AG04449 (cell line): Measurements from ENCODE around the gene SLC22A13.

Source experiments
- CTCF ChIA-PET: fragments of 350-600 bp; formaldehyde crosslinking; extraction: SDS; loops from one replicate; lab custom pipeline; 2021; ENCODE audit warnings: antibody characterized with exemption; lab: Yijun Ruan, JAX
- POLR2A ChIA-PET: fragments of 400-600, 350-600 bp; formaldehyde crosslinking; extraction: SDS; loops from one replicate; lab custom pipeline; 2020; ENCODE audit warnings: antibody characterized with exemption, inconsistent platforms; lab: Yijun Ruan, JAX
- DNase-seq: peaks from one replicate; pipeline ENCODE4 v3.0.0-alpha.2; 2010; ENCODE audit warnings: low read depth, low spot score
- H3K4me3 ChIP-seq: 2 replicates; pipeline ENCODE4 v1.5.1; 2011; ENCODE audit warnings: low read depth, mild to moderate bottlenecking, control low read depth, low read length
- TF ChIP-seq, protein P1 (sequence below): IDR thresholded peaks from one replicate; pipeline ENCODE4 v1.5.1; 2011; ENCODE audit warnings: mild to moderate bottlenecking, moderate library complexity, low read length, control low read depth, inconsistent platforms; ENCODE audit not compliant: insufficient read depth; ENCODE audit errors: missing control alignments

Gene SLC22A13

DNA sequence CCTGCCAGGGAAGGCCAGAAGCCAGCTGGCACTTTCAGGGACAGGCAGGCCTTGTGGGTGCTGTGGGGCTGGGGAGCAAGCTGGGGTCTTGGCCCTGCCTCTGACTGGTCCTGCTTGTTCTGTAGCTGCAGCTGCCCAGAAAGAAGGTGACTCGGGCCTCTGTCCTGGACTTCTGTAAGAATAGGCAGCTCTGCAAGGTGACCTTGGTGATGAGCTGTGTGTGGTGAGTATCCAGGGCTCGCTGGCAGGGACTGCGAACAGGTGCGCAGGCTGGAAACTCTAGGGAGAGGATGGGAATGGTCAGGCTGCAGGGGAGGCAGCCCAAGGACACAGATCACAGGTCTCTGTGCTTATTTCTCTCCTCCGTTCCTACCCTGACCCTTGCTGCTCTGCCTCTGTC is 47.7 kb downstream of the SLC22A13 start:
- POLR2A ChIA-PET = no interaction called here

DNA sequence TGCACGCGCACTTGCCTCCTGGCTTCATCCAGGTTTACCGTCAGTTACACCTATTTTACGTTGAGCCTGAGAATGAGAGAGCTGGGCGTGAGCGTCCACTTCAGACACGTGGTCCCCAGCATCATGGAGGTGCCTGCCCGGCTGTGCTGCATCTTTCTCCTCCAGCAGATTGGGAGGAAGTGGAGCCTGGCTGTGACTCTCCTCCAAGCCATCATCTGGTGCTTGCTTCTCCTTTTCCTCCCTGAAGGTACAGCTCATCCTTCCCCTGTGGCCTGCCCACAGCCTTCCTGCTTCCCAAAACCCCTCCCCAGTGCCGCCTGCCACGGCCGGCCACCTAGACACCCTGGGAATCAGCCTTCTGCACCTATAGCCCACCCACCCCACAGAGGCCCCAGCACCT is 48.1 kb downstream of the SLC22A13 start:
- ChIA-PET CTCF (no interaction called here), POLR2A (no interaction called here)
- TF ChIP-seq, protein P1, sequence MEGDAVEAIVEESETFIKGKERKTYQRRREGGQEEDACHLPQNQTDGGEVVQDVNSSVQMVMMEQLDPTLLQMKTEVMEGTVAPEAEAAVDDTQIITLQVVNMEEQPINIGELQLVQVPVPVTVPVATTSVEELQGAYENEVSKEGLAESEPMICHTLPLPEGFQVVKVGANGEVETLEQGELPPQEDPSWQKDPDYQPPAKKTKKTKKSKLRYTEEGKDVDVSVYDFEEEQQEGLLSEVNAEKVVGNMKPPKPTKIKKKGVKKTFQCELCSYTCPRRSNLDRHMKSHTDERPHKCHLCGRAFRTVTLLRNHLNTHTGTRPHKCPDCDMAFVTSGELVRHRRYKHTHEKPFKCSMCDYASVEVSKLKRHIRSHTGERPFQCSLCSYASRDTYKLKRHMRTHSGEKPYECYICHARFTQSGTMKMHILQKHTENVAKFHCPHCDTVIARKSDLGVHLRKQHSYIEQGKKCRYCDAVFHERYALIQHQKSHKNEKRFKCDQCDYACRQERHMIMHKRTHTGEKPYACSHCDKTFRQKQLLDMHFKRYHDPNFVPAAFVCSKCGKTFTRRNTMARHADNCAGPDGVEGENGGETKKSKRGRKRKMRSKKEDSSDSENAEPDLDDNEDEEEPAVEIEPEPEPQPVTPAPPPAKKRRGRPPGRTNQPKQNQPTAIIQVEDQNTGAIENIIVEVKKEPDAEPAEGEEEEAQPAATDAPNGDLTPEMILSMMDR = no peak
- DNase-seq = no peak
- H3K4me3 ChIP-seq = no peak overlapping the region

More for the DNA sequence above, 47.7 kb downstream of the SLC22A13 start:
- CTCF ChIA-PET = interaction anchor here (1.6 kb wide), 1 partner anchor 15 kb away, joined by 5 read pairs; no protein-coding TSS in a partner anchor
- H3K4me3 ChIP-seq = no peak overlapping the region
- TF ChIP-seq, protein P1 = no peak
- no peak for DNase-seq

DNA sequence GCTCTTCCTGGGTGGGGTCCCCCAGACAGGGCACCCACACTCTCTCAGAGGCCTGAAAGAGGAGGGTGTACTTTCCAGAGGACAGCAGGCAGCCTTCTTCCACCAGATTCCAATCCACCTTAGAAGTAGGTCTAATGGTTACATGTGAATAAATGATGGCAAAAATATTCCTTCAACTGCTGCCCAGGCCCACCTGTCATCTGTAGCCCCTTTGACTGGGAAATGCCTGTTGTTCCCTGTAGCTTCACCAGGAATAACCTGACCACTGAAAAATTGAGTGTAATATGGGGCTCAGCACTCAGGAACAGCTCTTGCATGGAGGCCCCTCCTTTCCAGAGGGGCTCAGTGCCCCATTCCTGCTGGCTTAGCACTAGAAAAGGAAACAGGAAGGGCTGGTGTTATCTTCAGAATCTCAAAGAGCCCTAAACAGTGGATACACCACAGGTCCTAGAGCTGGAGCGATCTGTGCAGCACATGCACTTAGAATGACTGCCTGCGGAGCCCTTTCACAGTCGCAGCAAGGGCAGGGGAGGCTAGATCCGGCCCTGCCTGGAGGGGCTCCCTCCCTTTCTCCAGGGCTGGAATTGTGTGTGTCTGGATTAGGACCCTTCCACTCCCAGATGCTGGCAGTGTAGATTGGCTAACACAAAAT is 48.6 kb downstream of the SLC22A13 start:
- no peak for DNase-seq
- TF ChIP-seq, protein P1 = no peak
- no peak overlapping the region for H3K4me3 ChIP-seq
- ChIA-PET POLR2A (no interaction called here), CTCF (interaction anchor here (1.4 kb wide), 1 partner anchor 15 kb away, joined by 3 read pairs; no protein-coding TSS in a partner anchor)

DNA sequence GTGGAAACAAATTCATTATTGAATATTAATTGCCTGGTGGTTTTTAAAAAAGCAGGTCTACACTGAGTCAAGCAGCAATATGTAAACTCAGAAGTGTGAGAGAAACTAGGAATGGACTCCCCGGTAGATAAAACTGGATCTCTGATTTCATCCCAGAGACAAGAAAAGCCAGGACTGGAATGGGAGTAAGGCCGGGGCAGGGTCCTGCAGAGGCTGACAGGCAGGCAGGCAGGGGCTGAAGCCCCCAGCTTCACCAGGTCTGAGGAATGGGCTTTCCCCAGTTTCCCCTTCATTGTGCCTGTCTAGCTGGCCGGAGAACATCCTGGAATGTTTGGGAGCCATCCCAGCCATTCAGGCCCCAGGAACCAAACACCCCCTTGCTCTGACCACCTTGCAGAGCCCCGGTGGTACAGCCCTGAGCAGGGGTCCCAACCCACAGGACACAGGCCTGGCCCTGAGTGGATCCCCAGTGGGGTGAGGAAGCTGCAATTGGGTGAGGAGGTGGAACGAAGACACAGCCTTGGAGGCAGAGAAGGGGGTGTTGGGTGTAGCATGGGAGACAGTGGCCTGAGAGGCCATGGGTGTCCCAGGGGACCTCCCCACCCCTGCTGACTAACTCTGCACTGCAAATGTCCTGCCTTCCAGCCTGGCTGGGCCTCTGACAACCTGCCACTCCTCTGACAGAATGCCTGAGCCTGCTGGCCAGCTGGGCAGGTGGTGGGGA is 49.3 kb downstream of the SLC22A13 start:
- ChIA-PET POLR2A (no interaction called here), CTCF (interaction anchor here (1.4 kb wide), 1 partner anchor 16 kb away, joined by 3 read pairs; no protein-coding TSS in a partner anchor)
- TF ChIP-seq, protein P1 = no peak
- no peak overlapping the region for H3K4me3 ChIP-seq
- no peak for DNase-seq

DNA sequence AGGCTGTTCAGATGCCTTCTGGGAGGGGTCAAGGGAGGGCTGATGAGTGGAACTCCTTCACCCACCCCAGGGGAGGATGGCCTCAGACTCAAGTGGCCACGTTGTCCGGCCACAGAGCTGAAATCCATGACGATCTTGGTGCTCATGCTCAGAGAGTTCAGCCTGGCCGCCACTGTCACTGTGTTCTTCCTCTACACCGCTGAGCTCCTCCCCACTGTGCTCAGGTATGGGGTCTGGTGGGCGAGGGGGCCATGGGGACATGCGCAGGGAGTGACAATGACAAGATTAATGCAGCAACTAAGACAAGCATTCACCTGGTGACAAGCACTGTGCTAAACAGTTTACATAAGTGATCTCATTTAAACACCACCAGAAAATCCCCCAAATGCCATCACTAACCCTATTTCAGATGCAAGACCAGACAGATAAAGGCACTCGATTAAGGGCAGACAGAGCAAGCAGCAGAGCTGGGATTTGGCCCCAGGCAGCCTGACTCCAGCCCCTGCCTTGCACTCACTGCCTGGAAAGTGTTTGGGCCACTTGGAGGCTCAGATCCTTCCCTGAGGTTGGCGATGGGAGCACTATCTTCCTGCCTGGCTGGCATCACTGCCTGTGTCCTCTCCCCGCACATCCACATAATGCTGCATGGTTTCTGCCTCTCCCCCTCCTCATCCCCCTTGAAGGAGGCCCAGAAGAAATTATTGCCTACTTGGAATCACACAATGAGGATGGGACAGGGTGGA is 50.0 kb downstream of the SLC22A13 start:
- POLR2A ChIA-PET = no interaction called here
- TF ChIP-seq, protein P1 = no peak
- CTCF ChIA-PET = interaction anchor here (1.4 kb wide), 1 partner anchor 17 kb away, joined by 3 read pairs; no protein-coding TSS in a partner anchor
- H3K4me3 ChIP-seq = no peak overlapping the region
- DNase-seq = no peak
